WTC11 (cell line): ENCODE data around the gene RITA1. TPM values are rescaled to one million over a fixed set of nuclear protein-coding genes. Genes with fewer than 3 reads are reported as not detected.

ENCODE experiments used
- E2F1 ChIP-seq: sonication (generic); formaldehyde crosslinking; IDR thresholded peaks from 2 replicates; pipeline ENCODE4 v1.8.0; 2022; ENCODE audit warnings: mild to moderate bottlenecking, missing genetic modification reagents
- FOXJ3 ChIP-seq: sonication (generic); formaldehyde crosslinking; IDR thresholded peaks from 2 replicates; pipeline ENCODE4 v1.9.0; 2021; ENCODE audit warnings: missing genetic modification reagents, mild to moderate bottlenecking, borderline replicate concordance
- FOXK1 ChIP-seq: sonication (generic); formaldehyde crosslinking; IDR thresholded peaks from 2 replicates; pipeline ENCODE4 v1.8.0; 2022; ENCODE audit warnings: mild to moderate bottlenecking, moderate library complexity, missing genetic modification reagents
- FOXP1 ChIP-seq: sonication (generic); formaldehyde crosslinking; IDR thresholded peaks from 2 replicates; pipeline ENCODE4 v1.8.0; 2022; ENCODE audit warnings: missing genetic modification reagents, mild to moderate bottlenecking, moderate library complexity, borderline replicate concordance
- GRHL2 ChIP-seq: fragments of 250-450 bp; sonication (Bioruptor Pico); IDR thresholded peaks from 2 replicates; pipeline ENCODE4 v1.8.0; 2022; ENCODE audit warnings: mild to moderate bottlenecking, moderate library complexity; ENCODE audit not compliant: insufficient replicate concordance, severe bottlenecking
- IRF1 ChIP-seq: sonication (generic); formaldehyde crosslinking; IDR thresholded peaks from 2 replicates; pipeline ENCODE4 v1.8.0; 2023; ENCODE audit warnings: missing genetic modification reagents
- JUN ChIP-seq: sonication (generic); formaldehyde crosslinking; IDR thresholded peaks from 2 replicates; pipeline ENCODE4 v1.8.0; 2023; ENCODE audit warnings: mild to moderate bottlenecking, missing genetic modification reagents
- KAT7 ChIP-seq: sonication (generic); formaldehyde crosslinking; IDR thresholded peaks from 2 replicates; pipeline ENCODE4 v1.8.1; 2023; ENCODE audit warnings: missing genetic modification reagents, mild to moderate bottlenecking, borderline replicate concordance
- NR2C2 ChIP-seq: sonication (generic); formaldehyde crosslinking; IDR thresholded peaks from 2 replicates; pipeline ENCODE4 v1.8.0; 2022; ENCODE audit warnings: mild to moderate bottlenecking, missing genetic modification reagents
- PRRX2 ChIP-seq: fragments of 250-450 bp; sonication (Bioruptor Pico); IDR thresholded peaks from 2 replicates; pipeline ENCODE4 v1.8.0; 2021; ENCODE audit warnings: mild to moderate bottlenecking
- RELA ChIP-seq: sonication (generic); formaldehyde crosslinking; IDR thresholded peaks from 2 replicates; pipeline ENCODE4 v1.8.1; 2022; ENCODE audit warnings: missing genetic modification reagents, mild to moderate bottlenecking, borderline replicate concordance
- RORB ChIP-seq: fragments of 250-450 bp; sonication (Bioruptor Pico); IDR thresholded peaks from 2 replicates; pipeline ENCODE4 v1.9.0; 2021; ENCODE audit warnings: mild to moderate bottlenecking
- SMAD4 ChIP-seq: sonication (generic); formaldehyde crosslinking; IDR thresholded peaks from 2 replicates; pipeline ENCODE4 v1.8.0; 2022; ENCODE audit warnings: mild to moderate bottlenecking, missing genetic modification reagents
- TEAD1 ChIP-seq: sonication (generic); formaldehyde crosslinking; IDR thresholded peaks from 2 replicates; pipeline ENCODE4 v1.8.0; 2022; ENCODE audit warnings: mild to moderate bottlenecking, missing genetic modification reagents
- ZNF121 ChIP-seq: sonication (generic); formaldehyde crosslinking; IDR thresholded peaks from 2 replicates; pipeline ENCODE4 v1.8.0; 2023; ENCODE audit warnings: missing genetic modification reagents
- ZNF232 ChIP-seq: sonication (generic); formaldehyde crosslinking; IDR thresholded peaks from 2 replicates; pipeline ENCODE4 v1.8.0; 2022; ENCODE audit warnings: mild to moderate bottlenecking, missing genetic modification reagents
- ZNF317 ChIP-seq: sonication (generic); formaldehyde crosslinking; IDR thresholded peaks from 2 replicates; pipeline ENCODE4 v1.8.1; 2023; ENCODE audit warnings: low read depth, mild to moderate bottlenecking, moderate library complexity, missing genetic modification reagents, borderline replicate concordance
- ZNF396 ChIP-seq: fragments of 250-450 bp; sonication (Bioruptor Pico); IDR thresholded peaks from 2 replicates; pipeline ENCODE4 v1.8.0; 2021; ENCODE audit warnings: mild to moderate bottlenecking, moderate library complexity, borderline replicate concordance
- ZNF425 ChIP-seq: fragments of 250-450 bp; sonication (Bioruptor Pico); conservative IDR thresholded peaks from 2 replicates; pipeline ENCODE4 v1.9.0; 2021; ENCODE audit warnings: mild to moderate bottlenecking
- total RNA-seq: library from RNA; stranded (reverse); gene quantifications from 3 replicates; pipeline ENCODE4 v1.2.3, GENCODE V29; 2021
- TF ChIP-seq, protein P1 (sequence below): sonication (generic); formaldehyde crosslinking; IDR thresholded peaks from 2 replicates; pipeline ENCODE4 v1.8.1; 2022; ENCODE audit warnings: low read depth, mild to moderate bottlenecking, moderate library complexity, missing genetic modification reagents, borderline replicate concordance
- TF ChIP-seq, protein P2 (sequence below): sonication (generic); formaldehyde crosslinking; IDR thresholded peaks from 2 replicates; pipeline ENCODE4 v1.8.1; 2023; ENCODE audit warnings: mild to moderate bottlenecking, missing genetic modification reagents
- TF ChIP-seq, protein P3 (sequence below): sonication (generic); formaldehyde crosslinking; conservative IDR thresholded peaks from 2 replicates; pipeline ENCODE4 v1.8.1; 2022; ENCODE audit warnings: mild to moderate bottlenecking, missing genetic modification reagents
- TF ChIP-seq, protein P4 (sequence below): sonication (generic); formaldehyde crosslinking; IDR thresholded peaks from 2 replicates; pipeline ENCODE4 v1.8.1; 2022; ENCODE audit warnings: mild to moderate bottlenecking, moderate library complexity, missing genetic modification reagents
- TF ChIP-seq, protein P5 (sequence below): sonication (generic); formaldehyde crosslinking; IDR thresholded peaks from 2 replicates; pipeline ENCODE4 v1.8.0; 2022; ENCODE audit warnings: mild to moderate bottlenecking, missing genetic modification reagents
- TF ChIP-seq, protein P6 (sequence below): sonication (generic); formaldehyde crosslinking; IDR thresholded peaks from 2 replicates; pipeline ENCODE4 v1.8.1; 2023; ENCODE audit warnings: mild to moderate bottlenecking, missing genetic modification reagents, moderate library complexity
- TF ChIP-seq, protein P7 (sequence below): sonication (generic); formaldehyde crosslinking; IDR thresholded peaks from 2 replicates; pipeline ENCODE4 v1.8.1; 2022; ENCODE audit warnings: mild to moderate bottlenecking, missing genetic modification reagents, moderate library complexity, borderline replicate concordance

RITA1 gene
- total RNA-seq, 1 experiment from 2014 or later: 29.3 TPM

DNA sequence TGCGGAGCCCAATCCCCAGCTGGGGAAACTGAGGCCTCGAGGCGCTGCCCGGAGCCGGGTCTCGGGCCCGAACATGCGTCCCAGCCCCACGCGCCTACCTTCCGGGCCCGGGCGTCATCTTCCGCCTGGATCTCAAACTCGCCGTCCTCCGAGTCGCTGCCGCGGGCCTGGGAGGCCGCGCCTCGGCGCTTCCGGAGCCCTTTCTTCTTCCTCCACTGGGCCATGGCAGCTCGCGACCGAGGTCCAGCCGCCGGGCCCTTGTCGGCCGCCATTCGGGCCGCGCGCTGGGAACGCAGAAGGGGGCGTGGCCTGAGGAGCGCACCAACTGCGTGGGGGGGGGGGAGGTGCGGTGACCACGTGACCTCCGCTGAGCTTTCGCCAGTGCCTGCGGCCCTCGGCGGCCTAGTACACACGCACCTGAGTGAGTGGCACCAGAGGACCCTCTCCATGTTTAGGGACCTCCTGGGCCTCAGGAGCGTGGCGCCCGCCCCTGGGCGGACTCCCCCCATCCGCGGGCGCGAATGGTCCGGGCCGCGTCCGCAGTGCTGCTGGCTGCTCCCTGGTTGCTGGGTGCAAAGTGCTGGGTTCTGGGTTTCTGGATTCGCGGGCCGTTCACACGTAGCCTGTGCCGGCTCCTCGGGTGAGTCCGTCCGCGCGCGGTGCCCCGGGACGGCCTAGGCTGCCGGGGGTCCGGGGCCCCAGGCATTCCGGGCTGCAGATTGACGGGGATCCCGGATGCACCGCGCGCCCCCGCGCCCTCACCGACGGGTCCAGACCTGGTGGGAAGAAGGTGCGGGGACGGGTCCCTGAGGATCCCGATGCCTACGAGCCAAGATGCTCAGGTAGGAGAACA lies at the start of gene RITA1, which contains the start of gene DDX54 (continued):
- TF ChIP-seq, protein P1, sequence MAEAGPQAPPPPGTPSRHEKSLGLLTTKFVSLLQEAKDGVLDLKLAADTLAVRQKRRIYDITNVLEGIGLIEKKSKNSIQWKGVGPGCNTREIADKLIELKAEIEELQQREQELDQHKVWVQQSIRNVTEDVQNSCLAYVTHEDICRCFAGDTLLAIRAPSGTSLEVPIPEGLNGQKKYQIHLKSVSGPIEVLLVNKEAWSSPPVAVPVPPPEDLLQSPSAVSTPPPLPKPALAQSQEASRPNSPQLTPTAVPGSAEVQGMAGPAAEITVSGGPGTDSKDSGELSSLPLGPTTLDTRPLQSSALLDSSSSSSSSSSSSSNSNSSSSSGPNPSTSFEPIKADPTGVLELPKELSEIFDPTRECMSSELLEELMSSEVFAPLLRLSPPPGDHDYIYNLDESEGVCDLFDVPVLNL (CRISPR knock-in tag): no peak; the same call in 1 of the 2 replicates
- TF ChIP-seq IRF1 (CRISPR knock-in tag): 0 out of 2 replicates have a peak, but pooled peaks have one; percentile 41
- TF ChIP-seq NR2C2: no peak
- TF ChIP-seq PRRX2 (CRISPR knock-in tag): no peak
- TF ChIP-seq TEAD1: peak; percentile 86; the same call in 1 of the 2 replicates
- TF ChIP-seq, protein P2, sequence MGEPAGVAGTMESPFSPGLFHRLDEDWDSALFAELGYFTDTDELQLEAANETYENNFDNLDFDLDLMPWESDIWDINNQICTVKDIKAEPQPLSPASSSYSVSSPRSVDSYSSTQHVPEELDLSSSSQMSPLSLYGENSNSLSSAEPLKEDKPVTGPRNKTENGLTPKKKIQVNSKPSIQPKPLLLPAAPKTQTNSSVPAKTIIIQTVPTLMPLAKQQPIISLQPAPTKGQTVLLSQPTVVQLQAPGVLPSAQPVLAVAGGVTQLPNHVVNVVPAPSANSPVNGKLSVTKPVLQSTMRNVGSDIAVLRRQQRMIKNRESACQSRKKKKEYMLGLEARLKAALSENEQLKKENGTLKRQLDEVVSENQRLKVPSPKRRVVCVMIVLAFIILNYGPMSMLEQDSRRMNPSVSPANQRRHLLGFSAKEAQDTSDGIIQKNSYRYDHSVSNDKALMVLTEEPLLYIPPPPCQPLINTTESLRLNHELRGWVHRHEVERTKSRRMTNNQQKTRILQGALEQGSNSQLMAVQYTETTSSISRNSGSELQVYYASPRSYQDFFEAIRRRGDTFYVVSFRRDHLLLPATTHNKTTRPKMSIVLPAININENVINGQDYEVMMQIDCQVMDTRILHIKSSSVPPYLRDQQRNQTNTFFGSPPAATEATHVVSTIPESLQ (CRISPR knock-in tag): no peak
- peak; percentile 88; the same call in 1 of the 2 replicates for TF ChIP-seq RELA (CRISPR knock-in tag)
- TF ChIP-seq ZNF232 (CRISPR knock-in tag): 0 out of 2 replicates have a peak, but pooled peaks have one; percentile 4
- no peak for TF ChIP-seq FOXJ3
- TF ChIP-seq ZNF425 (CRISPR knock-in tag): no peak
- TF ChIP-seq, protein P3, sequence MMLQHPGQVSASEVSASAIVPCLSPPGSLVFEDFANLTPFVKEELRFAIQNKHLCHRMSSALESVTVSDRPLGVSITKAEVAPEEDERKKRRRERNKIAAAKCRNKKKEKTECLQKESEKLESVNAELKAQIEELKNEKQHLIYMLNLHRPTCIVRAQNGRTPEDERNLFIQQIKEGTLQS: no peak
- TF ChIP-seq, protein P4, sequence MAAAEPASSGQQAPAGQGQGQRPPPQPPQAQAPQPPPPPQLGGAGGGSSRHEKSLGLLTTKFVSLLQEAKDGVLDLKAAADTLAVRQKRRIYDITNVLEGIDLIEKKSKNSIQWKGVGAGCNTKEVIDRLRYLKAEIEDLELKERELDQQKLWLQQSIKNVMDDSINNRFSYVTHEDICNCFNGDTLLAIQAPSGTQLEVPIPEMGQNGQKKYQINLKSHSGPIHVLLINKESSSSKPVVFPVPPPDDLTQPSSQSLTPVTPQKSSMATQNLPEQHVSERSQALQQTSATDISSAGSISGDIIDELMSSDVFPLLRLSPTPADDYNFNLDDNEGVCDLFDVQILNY (CRISPR knock-in tag): peak; percentile 87
- TF ChIP-seq, protein P5, sequence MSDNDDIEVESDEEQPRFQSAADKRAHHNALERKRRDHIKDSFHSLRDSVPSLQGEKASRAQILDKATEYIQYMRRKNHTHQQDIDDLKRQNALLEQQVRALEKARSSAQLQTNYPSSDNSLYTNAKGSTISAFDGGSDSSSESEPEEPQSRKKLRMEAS: peak; percentile 96
- TF ChIP-seq ZNF121: no peak
- no peak for TF ChIP-seq ZNF396 (CRISPR knock-in tag)
- TF ChIP-seq GRHL2: no peak
- TF ChIP-seq, protein P6, sequence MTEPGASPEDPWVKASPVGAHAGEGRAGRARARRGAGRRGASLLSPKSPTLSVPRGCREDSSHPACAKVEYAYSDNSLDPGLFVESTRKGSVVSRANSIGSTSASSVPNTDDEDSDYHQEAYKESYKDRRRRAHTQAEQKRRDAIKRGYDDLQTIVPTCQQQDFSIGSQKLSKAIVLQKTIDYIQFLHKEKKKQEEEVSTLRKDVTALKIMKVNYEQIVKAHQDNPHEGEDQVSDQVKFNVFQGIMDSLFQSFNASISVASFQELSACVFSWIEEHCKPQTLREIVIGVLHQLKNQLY (CRISPR knock-in tag): no peak
- TF ChIP-seq, protein P7, sequence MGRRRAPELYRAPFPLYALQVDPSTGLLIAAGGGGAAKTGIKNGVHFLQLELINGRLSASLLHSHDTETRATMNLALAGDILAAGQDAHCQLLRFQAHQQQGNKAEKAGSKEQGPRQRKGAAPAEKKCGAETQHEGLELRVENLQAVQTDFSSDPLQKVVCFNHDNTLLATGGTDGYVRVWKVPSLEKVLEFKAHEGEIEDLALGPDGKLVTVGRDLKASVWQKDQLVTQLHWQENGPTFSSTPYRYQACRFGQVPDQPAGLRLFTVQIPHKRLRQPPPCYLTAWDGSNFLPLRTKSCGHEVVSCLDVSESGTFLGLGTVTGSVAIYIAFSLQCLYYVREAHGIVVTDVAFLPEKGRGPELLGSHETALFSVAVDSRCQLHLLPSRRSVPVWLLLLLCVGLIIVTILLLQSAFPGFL: peak; percentile 72; the same call in 1 of the 2 replicates
- no peak for TF ChIP-seq E2F1 (CRISPR knock-in tag)
- TF ChIP-seq KAT7 (CRISPR knock-in tag): no peak
- TF ChIP-seq FOXP1: peak; percentile 46
- TF ChIP-seq SMAD4 (CRISPR knock-in tag): 0 out of 2 replicates have a peak, but pooled peaks have one; percentile 75
- peak; percentile 77; the same call in 1 of the 2 replicates for TF ChIP-seq JUN (CRISPR knock-in tag)
- no peak for TF ChIP-seq RORB (CRISPR knock-in tag)
- peak; percentile 49; the same call in 1 of the 2 replicates for TF ChIP-seq ZNF317
- TF ChIP-seq FOXK1 (CRISPR knock-in tag): peak; percentile 51; the same call in 1 of the 2 replicates
